Brain microvascular endothelial cell (primary cell): Measurements from ENCODE around the gene TMPRSS6.
A peak's percentile ranks its signal among the peaks of the same experiment; 100 is the strongest.

ENCODE experiments used
- DNase-seq: peaks from one replicate; pipeline ENCODE4 v3.0.0-alpha.2; 2020
- H3K27ac ChIP-seq: fragments of 250-450 bp; sonication (Bioruptor Pico); 2 replicates; pipeline ENCODE4 v1.5.1; 2020; ENCODE audit warnings: mild to moderate bottlenecking, moderate library complexity
- H3K27me3 ChIP-seq: fragments of 250-450 bp; sonication (Bioruptor Pico); replicated peaks from 2 replicates; pipeline ENCODE4 v1.5.1; 2020; ENCODE audit warnings: mild to moderate bottlenecking
- H3K36me3 ChIP-seq: fragments of 250-450 bp; sonication (Bioruptor Pico); replicated peaks from 2 replicates; pipeline ENCODE4 v1.5.1; 2020; ENCODE audit warnings: mild to moderate bottlenecking
- H3K4me3 ChIP-seq: 2 replicates; pipeline ENCODE4 v1.5.1; 2011; ENCODE audit warnings: low read depth, mild to moderate bottlenecking, control low read depth, low read length, moderate library complexity
- CTCF ChIP-seq: IDR thresholded peaks from 2 replicates; pipeline ENCODE4 v1.5.1; 2011; ENCODE audit warnings: low read depth, mild to moderate bottlenecking, moderate library complexity, low read length, control low read depth, inconsistent platforms; ENCODE audit errors: missing control alignments
- in situ Hi-C: cut with HindIII; loops from 2 replicates; pipeline ENCODE4 v1.10.0; 2017; ENCODE audit warnings: low sequenced_read_pairs, low pct_ligation_motif_present

TMPRSS6 gene

GRCh38 chr22:37052386-37053309 lies 56.9 kb downstream of the TMPRSS6 start:
- DNase-seq = no peak
- peaks cover 7% of the 10 kb centered on the region for H3K36me3 ChIP-seq
- no peak overlapping the region for H3K27ac ChIP-seq
- no peaks in the 10 kb centered on the region for H3K27me3 ChIP-seq
- peak overlapping the region; percentile 65 for H3K4me3 ChIP-seq
- TF ChIP-seq CTCF = no peak
- in situ Hi-C loops = no loop called here

GRCh38 chr22:37051391-37052385 lies 57.8 kb downstream of the TMPRSS6 start, which contains the start of gene KCTD17:
Gene KCTD17 (plus strand): TSS chr22:37051742. CDS start chr22:37051761, 19 bp downstream.
- TF ChIP-seq CTCF = no peak
- in situ Hi-C loops = no loop called here
- no peaks in the 10 kb centered on the region for H3K36me3 ChIP-seq
- DNase-seq = peak; percentile 52
- H3K27ac ChIP-seq = no peak within 1 kb of the TSS
- H3K27me3 ChIP-seq = no peaks in the 10 kb centered on the region
- peak within 1 kb of the TSS; percentile 65 for H3K4me3 ChIP-seq

GRCh38 chr22:37050913-37051312 lies 58.6 kb downstream of the TMPRSS6 start:
- no peaks in the 10 kb centered on the region for H3K36me3 ChIP-seq
- in situ Hi-C loops = no loop called here
- DNase-seq = no peak
- TF ChIP-seq CTCF = no peak
- H3K27ac ChIP-seq = no peak overlapping the region
- H3K4me3 ChIP-seq = no peak overlapping the region
- H3K27me3 ChIP-seq = no peaks in the 10 kb centered on the region

- in situ Hi-C loops = no loop called here
- Histone ChIP-seq H3K36me3 (no peaks in the 10 kb centered on the region), H3K4me3 (no peak overlapping the region), H3K27ac (no peak overlapping the region), H3K27me3 (no peaks in the 10 kb centered on the region)
- no peak for TF ChIP-seq CTCF
- no peak for DNase-seq
Measured at GRCh38 chr22:37049224-37049623, 60.3 kb downstream of the TMPRSS6 start.

GRCh38 chr22:37048133-37048532 lies 61.4 kb downstream of the TMPRSS6 start:
- in situ Hi-C loops = no loop called here
- no peak overlapping the region for H3K27ac ChIP-seq
- no peak overlapping the region for H3K4me3 ChIP-seq
- no peaks in the 10 kb centered on the region for H3K27me3 ChIP-seq
- no peak for DNase-seq
- no peak for TF ChIP-seq CTCF
- no peaks in the 10 kb centered on the region for H3K36me3 ChIP-seq
